Activated CD8-positive, alpha-beta memory T cell treated with anti-CD3 and anti-CD28 coated beads for 48 hours (primary cell): ENCODE results near the gene MDK.

Experiments
- DNase-seq, 3 experiments: peaks; one replicate each; pipeline ENCODE4 v3.0.0-alpha.2; 2020; ENCODE audit warnings: low read depth in 2 of 3, low spot score in 2 of 3

MDK gene

GRCh38 chr11:46382646-46383403, 1.4 kb downstream of the MDK start:
- no peak for DNase-seq

- DNase-seq: no peak
Measured at GRCh38 chr11:46383404-46383758, 1.9 kb downstream of the MDK start.

GRCh38 chr11:46383974-46384701, 2.7 kb downstream of the MDK start:
- DNase-seq: no peak

GRCh38 chr11:46385169-46386004, 3.9 kb downstream of the MDK start:
- no peak for DNase-seq

GRCh38 chr11:46386005-46386578, 4.6 kb downstream of the MDK start:
- no peak for DNase-seq

GRCh38 chr11:46386674-46387073, 5.2 kb downstream of the MDK start:
- no peak for DNase-seq

- no peak for DNase-seq
Measured at GRCh38 chr11:46387456-46387855, 6.0 kb downstream of the MDK start.

GRCh38 chr11:46387919-46388618, 6.6 kb downstream of the MDK start:
- DNase-seq: no peak

- DNase-seq: no peak
Measured at GRCh38 chr11:46388619-46389449, 7.4 kb downstream of the MDK start.

GRCh38 chr11:46389450-46390330, 8.2 kb downstream of the MDK start:
- peak in 2 of 3 experiments; percentile 45 to 47 for DNase-seq

- no peak for DNase-seq
Measured at GRCh38 chr11:46390331-46391171, 9.1 kb downstream of the MDK start.

GRCh38 chr11:46391186-46391577, 9.7 kb downstream of the MDK start:
- no peak for DNase-seq

- no peak for DNase-seq
Measured at GRCh38 chr11:46391578-46392420, 10.3 kb downstream of the MDK start, which contains the start of gene CHRM4. Gene CHRM4 (minus strand): TSS chr11:46391776. CDS start chr11:46386557, 5,219 bp downstream.

- DNase-seq: peak; percentile 54 to 71 (median 61)
Measured at GRCh38 chr11:46392421-46393230, 11.2 kb downstream of the MDK start.

- DNase-seq: no peak
Measured at GRCh38 chr11:46393231-46393616, 11.8 kb downstream of the MDK start.

GRCh38 chr11:46393759-46394158, 12.3 kb downstream of the MDK start:
- no peak for DNase-seq
